Measurements from ENCODE around the gene CCDC88B. TPM values are rescaled to one million over a fixed set of nuclear protein-coding genes. Genes with fewer than 3 reads are reported as not detected.

CCDC88B gene
- total RNA-seq, 2 donors from 2014 or later, result 14.2 to 15.2 TPM

GRCh38 chr11:64343767-64344559 lies 4.0 kb downstream of the CCDC88B start:
- TF ChIP-seq CTCF (conservative IDR thresholded peaks at IDR 0.05), result peak; percentile 70
- Histone ChIP-seq H3K4me3 (ENCODE audit: low read length) (no peak overlapping the region), H3K27me3 (ENCODE audit: control insufficient read depth, insufficient read depth, low read length, poor library complexity, severe bottlenecking) (no peaks in the 10 kb centered on the region), H3K9me3 (ENCODE audit: control insufficient read depth, low read length) (no peaks in the 10 kb centered on the region), H3K4me1 (ENCODE audit: control insufficient read depth, insufficient read depth, low read length) (no peaks in the 10 kb centered on the region), H3K27ac (ENCODE audit: low read depth, low read length) (no peak overlapping the region), H3K36me3 (ENCODE audit: control insufficient read depth, insufficient read depth, low read length) (no peaks in the 10 kb centered on the region), H3K9ac (ENCODE audit: extremely low read depth, low read length, poor library complexity, severe bottlenecking) (no peak overlapping the region)
- DNase-seq, result peak; percentile 85
- Mint-ChIP-seq H3K4me3 (no peak overlapping the region), H3K27me3 (ENCODE audit: insufficient read depth) (peaks cover 12% of the 10 kb centered on the region), H3K27ac (no peak overlapping the region), H3K4me1 (peaks cover 7% of the 10 kb centered on the region), H3K36me3 (ENCODE audit: low read depth) (peaks cover 3% of the 10 kb centered on the region), H3K9me3 (no peaks in the 10 kb centered on the region)
- 83 to 88% methylated on average over 7 to 18 of the region's 18 CpGs for WGBS, 2 experiments (ENCODE audit: insufficient coverage in 1 of 2, insufficient read length in 1 of 2)

- no peak overlapping the region for H3K27ac Mint-ChIP-seq
- no peaks in the 10 kb centered on the region for H3K4me1 ChIP-seq (ENCODE audit: control insufficient read depth, insufficient read depth, low read length)
- no peak for TF ChIP-seq CTCF (conservative IDR thresholded peaks at IDR 0.05)
- no peak overlapping the region for H3K9ac ChIP-seq (ENCODE audit: extremely low read depth, low read length, poor library complexity, severe bottlenecking)
- no peak for DNase-seq
- WGBS, 2 experiments (ENCODE audit: insufficient coverage in 1 of 2, insufficient read length in 1 of 2), result 94 to 97% methylated on average over 18 to 28 of the region's 28 CpGs
- no peaks in the 10 kb centered on the region for H3K9me3 ChIP-seq (ENCODE audit: control insufficient read depth, low read length)
- H3K27me3 Mint-ChIP-seq (ENCODE audit: insufficient read depth), result peaks cover 3% of the 10 kb centered on the region
- H3K36me3 ChIP-seq (ENCODE audit: control insufficient read depth, insufficient read depth, low read length), result no peaks in the 10 kb centered on the region
- H3K36me3 Mint-ChIP-seq (ENCODE audit: low read depth), result peaks cover 3% of the 10 kb centered on the region
- H3K4me3 ChIP-seq (ENCODE audit: low read length), result no peak overlapping the region
- no peak overlapping the region for H3K27ac ChIP-seq (ENCODE audit: low read depth, low read length)
- no peak overlapping the region for H3K4me3 Mint-ChIP-seq
- H3K4me1 Mint-ChIP-seq, result peaks cover 7% of the 10 kb centered on the region
- no peaks in the 10 kb centered on the region for H3K27me3 ChIP-seq (ENCODE audit: control insufficient read depth, insufficient read depth, low read length, poor library complexity, severe bottlenecking)
- no peaks in the 10 kb centered on the region for H3K9me3 Mint-ChIP-seq
Measured at GRCh38 chr11:64344787-64345186, 4.8 kb downstream of the CCDC88B start.

- no peak overlapping the region for H3K27ac ChIP-seq (ENCODE audit: low read depth, low read length)
- Mint-ChIP-seq H3K9me3 (no peaks in the 10 kb centered on the region), H3K4me1 (no peaks in the 10 kb centered on the region), H3K27ac (no peak overlapping the region), H3K36me3 (ENCODE audit: low read depth) (peaks cover 3% of the 10 kb centered on the region), H3K4me3 (no peak overlapping the region), H3K27me3 (ENCODE audit: insufficient read depth) (no peaks in the 10 kb centered on the region)
- DNase-seq, result no peak
- 75 to 80% methylated on average over 9 to 12 of the region's 12 CpGs for WGBS, 2 experiments (ENCODE audit: insufficient coverage in 1 of 2, insufficient read length in 1 of 2)
- H3K27me3 ChIP-seq (ENCODE audit: control insufficient read depth, insufficient read depth, low read length, poor library complexity, severe bottlenecking), result no peaks in the 10 kb centered on the region
- no peak for TF ChIP-seq CTCF (conservative IDR thresholded peaks at IDR 0.05)
- no peak overlapping the region for H3K9ac ChIP-seq (ENCODE audit: extremely low read depth, low read length, poor library complexity, severe bottlenecking)
- no peaks in the 10 kb centered on the region for H3K9me3 ChIP-seq (ENCODE audit: control insufficient read depth, low read length)
- H3K36me3 ChIP-seq (ENCODE audit: control insufficient read depth, insufficient read depth, low read length), result no peaks in the 10 kb centered on the region
- no peak overlapping the region for H3K4me3 ChIP-seq (ENCODE audit: low read length)
- no peaks in the 10 kb centered on the region for H3K4me1 ChIP-seq (ENCODE audit: control insufficient read depth, insufficient read depth, low read length)
Measured at GRCh38 chr11:64347193-64347867, 7.3 kb downstream of the CCDC88B start.

All from endodermal cell (in vitro differentiated cells).